Central memory CD4-positive, alpha-beta T cell (primary cell): ENCODE data around the gene STAC.

ENCODE experiments used
- DNase-seq: peaks from one replicate; pipeline ENCODE4 v3.0.0; 2022
- total RNA-seq, 3 experiments: gene quantifications; one replicate each; lab custom pipeline; 2026; lab: John Stamatoyannopoulos, UW

STAC gene, protein sequence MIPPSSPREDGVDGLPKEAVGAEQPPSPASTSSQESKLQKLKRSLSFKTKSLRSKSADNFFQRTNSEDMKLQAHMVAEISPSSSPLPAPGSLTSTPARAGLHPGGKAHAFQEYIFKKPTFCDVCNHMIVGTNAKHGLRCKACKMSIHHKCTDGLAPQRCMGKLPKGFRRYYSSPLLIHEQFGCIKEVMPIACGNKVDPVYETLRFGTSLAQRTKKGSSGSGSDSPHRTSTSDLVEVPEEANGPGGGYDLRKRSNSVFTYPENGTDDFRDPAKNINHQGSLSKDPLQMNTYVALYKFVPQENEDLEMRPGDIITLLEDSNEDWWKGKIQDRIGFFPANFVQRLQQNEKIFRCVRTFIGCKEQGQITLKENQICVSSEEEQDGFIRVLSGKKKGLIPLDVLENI
- 0 reads per million in 3 experiments for total RNA-seq

DNA sequence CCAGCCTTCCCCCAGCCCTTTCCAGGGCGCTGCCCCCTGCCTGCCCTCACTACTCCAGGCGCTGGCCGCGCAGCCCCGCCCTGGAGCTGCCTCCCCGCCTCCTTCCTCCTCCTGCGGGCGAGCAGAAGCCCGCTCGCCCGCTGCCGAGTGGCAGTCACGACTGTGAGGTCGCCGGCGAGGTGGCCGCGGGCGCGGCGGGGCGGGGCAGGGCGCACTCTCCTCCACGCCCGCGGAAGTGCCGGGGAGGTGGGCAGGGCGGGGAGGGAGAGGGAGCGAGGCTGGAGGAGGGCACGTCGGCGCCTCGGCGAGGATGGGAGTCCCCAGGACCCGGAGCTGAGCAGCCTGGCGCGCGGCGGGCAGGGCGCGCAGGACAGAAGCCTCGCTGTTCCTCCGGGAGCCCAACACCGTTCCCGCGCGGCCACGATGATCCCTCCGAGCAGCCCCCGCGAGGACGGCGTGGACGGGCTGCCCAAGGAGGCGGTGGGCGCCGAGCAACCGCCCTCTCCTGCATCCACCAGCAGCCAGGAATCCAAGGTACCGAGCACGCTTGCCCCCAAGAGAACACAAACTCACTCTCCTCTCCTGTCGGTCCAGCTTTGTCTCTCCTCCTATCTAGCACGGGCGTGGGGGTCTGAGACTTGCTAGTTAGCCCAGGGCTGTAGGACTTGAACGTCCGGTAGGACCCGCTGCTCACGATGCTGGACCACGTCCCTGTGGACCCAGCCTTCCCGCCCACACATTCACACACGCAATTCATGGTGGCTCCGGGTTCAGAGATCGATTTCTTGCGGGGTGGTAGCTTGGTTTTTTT is at the start of gene STAC:
Gene STAC, plus strand, starts transcription at position 284 of the 811 bp plus-strand sequence. Its CDS starts 140 bp downstream, at position 424.
- DNase-seq: no peak

DNA sequence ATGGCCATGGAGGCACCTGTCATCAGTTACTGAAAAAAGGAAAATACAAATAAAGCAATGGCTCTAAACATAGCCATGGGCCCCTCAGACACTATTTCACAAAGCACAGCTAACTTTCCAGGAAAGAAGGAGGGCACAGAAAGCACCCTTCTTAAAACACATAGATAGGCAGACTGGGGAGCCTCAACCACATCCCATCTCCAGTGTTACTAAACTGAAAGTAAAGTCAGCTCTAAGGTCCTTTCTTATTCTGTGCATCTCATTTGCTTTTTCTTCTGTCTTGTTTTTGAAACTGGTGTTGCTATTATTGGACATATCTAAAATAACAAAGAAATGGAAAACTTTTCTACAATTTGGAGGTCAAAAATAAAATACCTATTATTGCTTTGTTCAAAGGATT is 48.2 kb upstream of the STAC start:
- DNase-seq: no peak

DNA sequence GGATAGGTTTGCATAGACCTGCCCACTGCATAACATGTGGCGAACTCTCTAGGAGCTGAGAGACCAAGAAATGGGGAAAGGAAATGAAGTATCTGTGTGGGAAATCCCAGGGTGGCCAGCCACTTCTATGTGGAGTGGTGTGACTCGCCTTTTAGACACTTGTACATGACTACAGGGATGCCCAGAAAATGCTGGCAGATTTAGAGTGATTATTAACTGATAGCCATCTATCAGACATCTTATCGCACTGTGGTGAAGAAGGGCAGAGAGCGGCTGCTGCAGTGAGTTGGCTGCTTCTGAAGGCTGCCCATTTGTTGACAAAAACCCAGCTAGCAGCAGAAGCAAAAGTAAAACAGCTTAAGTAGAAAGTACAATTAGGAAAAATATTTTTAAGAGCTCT is 18.1 kb upstream of the STAC start:
- DNase-seq: no peak

DNA sequence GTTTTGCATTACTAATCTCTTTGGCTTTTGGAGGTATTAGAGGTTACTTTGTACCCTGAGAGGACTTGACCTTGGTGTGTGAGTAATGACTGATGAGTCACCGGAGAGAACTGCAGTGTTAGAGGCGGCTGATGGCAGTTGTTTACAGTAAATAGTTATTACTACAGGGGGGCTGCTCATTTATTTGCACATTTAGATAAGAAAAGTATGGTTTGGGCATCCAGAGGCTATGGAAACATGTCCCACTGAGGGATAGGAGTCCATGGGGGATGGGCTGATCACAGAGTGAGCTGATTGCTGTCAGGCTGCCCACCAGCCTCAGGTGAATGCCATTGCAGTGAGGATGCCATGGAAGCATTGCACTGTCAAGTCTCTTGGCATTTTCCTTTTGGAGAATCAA is 17.3 kb upstream of the STAC start:
- DNase-seq: no peak

DNA sequence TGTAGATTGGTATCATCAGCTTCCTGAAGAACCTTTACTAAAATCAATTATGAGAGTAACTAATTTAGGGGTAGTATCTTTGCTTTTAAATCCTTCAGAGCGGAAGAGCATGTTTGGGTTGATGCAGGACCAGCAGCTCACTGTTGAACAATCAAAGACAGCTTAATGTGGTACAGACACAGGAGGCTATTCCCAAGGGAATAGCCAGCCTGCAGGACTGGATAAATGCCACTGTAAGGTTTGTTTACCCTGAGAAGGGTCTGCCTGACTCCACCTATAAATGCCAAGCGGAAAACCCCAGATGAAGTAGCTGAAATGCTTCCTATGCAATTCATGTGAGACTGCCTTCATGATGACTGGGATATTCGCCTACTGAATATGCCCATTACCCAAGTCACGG is 16.0 kb upstream of the STAC start:
- DNase-seq: no peak

DNA sequence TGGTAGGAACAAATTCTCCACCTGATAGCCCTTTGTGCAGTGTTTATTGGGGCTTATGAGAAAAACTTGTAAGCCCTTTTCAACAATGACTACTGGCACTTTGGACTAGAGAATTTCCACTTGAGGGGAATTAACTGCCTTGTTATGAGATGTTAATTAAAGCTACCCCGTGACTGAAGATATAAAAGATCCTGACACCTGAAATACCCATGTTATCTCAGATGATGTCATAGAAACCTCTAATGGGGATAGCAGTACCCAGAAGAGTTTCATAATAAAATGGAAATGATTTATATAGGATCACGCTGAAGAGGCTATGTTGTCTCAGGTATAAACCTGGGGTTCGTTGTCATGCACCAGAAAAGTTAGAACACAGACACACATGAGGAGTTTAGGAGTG is 14.5 kb upstream of the STAC start:
- DNase-seq: no peak

DNA sequence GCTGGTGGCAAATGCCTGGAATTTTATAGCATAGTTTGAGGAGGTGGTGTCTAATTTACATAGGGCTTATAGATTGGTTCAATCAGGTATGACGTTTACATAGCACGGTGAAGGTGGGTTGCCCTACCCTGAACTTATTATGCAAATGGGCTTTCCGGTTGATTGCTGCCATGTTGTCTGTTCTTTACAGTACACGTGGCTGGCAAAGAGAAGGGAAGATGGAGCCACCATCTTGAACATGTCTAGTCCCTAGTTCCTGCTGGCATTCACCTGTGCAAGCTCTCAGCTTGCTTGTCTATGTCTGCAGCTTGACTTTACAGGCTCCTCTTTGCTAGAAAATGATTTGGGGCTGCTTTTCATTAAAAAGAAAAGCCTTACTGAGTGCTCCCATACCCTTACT is 14.0 kb upstream of the STAC start:
- DNase-seq: no peak

DNA sequence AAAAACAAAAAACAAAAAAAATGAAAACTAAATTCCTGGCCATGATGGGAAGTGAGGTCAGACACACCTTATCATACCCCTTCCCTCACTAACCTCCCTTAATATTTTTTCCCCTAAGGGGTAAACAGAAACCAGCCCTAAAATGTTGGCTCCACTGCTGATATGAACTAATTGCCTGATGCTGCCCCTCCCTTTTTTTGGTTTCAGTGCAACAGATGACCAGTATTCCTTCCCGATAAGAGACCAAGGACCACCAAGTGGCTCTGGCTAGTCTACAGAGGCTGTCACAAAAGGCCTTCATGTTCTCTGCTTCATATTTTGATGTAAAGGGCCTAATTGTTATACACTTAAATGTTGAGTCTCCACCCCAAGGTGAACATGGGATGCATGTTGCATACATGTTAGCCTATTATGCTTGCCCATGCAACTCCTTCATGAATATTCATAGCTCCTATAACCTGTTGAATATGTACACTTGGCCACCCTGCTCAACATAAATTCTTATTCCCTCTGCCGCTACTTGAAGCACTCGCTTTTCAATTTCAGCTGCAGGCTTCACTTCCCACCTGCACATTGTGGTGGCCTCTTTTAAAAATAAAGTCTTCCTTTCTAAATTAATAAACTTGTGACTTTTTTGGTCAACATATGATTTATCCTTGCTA is 12.3 kb upstream of the STAC start:
- no peak for DNase-seq

DNA sequence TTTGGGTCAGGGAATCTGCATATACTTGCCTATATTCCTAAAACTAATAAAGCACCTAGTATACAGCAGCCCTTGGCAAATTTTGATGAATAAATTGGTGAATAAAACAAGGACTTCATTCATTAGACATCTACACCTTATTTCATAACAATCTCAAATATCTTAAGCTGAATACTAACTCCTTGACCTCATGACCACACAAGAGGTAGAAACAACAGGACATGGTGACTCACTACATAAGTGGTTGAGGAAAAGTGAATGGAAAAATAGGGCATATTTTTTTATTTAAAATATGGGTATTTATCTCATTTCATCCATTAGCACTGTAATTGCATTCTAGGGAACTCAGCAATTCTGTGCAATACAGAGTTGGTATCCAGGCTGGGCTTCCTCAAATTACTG is 7.8 kb upstream of the STAC start:
- DNase-seq: no peak

DNA sequence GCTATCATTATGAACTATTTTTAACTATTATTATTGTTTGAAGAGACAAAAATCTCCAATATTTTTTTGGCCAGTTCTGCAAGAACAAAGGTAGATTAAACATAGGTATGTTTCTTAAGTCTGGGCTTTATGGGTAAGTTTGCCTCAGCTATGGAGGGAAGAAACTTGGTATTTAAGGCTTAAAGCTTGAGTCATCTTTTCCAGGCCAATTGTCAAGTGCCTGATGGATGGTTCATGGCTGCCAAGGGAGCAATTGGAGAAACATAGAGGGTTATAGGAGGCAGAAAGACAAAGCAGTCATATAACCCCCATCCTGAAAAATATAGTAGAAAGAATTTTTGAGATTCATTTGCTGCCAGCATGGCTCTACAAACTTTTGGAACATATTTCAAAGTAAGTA is 7.2 kb upstream of the STAC start:
- no peak for DNase-seq

DNA sequence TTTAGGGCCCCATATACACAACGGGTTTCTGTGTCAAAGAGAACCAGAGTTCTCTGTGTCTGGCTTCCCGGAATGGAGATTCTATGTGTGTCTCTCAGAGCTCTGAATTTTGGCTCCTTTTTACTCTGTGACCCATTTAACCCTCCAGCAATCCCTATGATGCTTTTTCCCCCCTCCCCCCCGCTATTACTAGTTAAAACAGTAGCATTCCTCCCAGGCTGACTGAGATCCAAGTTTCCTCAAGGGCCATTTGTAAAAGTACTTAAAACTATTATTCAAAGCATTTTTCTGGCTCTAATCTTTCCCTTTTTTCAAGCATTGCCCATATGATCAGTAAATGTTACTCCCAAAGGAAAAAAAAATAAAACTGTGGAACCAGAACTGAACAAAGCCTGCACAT is 6.6 kb upstream of the STAC start:
- no peak for DNase-seq

DNA sequence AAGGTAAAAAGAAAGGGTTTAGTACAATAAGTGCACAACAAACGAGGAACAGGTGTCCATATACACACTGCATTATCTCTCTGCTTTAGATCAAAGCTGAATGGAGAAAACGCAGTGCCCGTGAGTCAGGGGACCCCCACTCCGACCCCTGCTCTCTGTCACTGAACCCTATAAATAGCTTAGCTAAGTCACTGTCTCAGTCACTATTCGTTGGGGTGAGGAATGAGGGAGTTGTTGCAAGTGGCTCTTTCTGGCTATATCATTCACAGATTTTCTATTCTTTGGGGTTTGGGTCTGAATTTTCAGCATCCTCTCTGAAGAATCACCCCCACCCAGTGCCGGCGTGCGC is 458 bp upstream of the STAC start:
- DNase-seq: no peak

DNA sequence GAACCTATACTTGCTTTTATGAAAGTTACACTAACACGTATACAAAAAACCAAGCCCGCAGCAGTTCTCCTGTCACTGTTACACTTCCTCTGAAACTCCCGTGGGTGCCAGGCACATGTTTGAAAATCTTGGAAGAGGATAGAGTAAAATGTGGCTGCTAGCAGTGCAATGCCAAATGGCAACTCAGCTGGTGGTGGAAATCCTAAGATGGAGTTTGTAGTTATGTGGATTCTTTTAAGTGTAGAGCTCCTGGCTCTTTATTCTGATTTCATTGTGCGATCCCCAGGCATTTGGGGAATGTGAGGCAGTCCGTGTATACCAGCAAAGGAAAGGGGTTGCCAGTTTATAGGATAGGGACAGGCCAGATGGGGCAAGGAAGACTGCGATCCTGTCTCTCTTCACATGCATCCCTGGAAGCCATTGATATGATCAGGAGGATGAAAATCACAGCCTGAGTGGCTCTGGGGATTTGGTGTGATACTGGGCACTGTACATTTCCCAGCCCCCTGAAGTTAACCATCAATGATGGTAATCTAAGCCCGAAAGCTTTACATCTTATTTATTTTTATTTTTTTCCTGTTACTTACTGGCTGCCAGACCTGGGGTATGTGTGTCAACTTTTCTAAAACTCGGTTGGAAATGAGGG is 1.1 kb downstream of the STAC start:
- no peak for DNase-seq

DNA sequence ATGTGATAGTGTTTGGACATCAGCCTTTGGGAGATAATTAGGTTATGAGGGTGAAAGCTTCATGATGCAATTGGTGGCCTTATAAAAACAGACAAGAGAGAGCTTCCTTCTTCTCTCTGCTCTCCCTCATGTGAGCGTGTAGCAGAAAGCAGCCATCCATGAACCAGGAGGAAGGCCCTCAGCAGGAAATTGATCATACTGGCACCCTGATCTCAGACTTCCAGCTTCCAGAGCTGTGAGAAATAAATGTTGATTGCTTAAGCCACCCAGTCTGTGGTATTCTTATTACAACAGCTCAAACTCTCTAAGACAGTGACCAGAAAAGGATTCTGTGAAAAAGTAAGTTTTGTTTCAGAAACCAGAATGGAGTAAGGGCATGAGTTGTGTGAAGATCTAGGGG is 13.3 kb downstream of the STAC start:
- no peak for DNase-seq

DNA sequence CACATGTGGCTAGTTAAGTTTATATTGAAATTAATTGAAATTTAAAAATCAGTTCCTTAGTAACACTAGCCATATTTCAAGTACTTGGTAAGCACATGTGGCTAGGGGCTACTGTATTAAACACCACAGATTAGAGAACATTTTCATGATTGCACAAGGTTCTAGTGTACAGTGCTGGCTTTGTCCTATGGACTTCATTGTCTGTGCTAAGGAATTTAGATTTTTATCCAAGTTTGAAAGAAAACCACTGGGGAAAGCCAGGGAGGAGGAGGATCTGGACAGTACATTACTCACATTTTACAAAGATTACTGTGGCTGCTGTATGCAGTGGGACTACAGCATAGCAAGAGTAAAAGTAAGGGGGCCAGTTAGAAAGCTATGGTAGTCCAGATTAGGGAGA is 13.9 kb downstream of the STAC start:
- DNase-seq: no peak

DNA sequence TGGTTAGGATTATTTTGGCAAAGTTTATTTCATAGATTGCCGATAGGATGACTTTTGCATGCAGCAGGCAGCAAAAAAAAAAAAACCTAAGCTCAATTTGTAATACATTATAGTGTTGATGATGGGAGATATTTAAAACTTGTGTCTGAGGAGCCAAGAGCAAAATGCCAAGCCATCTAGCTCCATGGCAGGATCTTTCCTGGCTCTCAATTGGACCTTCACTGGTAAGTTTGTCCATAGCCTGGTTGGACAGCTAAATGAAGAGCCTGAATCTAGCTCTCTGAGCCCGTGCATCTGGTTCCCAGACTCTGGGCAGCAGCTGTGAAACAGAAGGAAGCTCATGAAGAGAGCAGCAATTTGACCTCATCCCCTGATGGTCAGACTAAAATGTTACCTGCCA is 17.5 kb downstream of the STAC start:
- DNase-seq: no peak

DNA sequence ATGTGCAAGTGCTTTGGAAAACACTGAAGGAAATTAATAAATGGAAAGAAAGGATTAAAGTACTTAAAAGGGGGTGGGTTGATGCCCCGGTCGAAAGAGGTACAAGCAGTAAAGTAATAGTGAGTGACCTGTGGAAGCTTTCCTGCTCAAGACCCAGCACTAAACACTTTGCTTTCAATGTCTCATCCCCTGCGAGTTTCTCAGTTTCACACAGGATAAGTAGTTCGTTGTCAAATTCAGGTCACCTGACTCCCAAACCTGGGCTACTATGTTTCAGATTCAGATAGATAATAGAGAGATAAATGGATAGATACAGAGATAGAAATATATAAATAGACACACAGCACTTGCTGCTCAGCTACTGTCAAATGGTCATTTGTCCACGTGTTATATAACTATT is 19.6 kb downstream of the STAC start:
- DNase-seq: no peak

DNA sequence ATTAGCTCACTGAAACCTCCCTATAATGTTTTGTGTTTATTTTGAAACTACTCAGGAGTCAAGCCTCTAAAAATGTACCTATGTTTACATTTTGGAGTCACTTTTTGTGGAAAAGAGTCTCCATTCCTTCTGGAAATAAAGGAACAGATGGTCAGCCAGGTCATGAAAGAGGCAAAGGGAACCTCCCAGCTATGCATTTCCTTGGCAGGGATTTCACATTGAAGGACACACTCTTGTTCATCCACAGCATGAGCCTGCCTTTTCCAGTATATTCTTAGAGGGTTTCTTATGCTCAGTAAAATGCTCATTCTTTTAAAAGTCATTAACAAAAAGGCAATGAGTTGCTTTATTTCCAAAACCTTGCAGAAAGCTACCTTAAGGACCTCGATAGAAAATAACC is 20.8 kb downstream of the STAC start:
- no peak for DNase-seq

DNA sequence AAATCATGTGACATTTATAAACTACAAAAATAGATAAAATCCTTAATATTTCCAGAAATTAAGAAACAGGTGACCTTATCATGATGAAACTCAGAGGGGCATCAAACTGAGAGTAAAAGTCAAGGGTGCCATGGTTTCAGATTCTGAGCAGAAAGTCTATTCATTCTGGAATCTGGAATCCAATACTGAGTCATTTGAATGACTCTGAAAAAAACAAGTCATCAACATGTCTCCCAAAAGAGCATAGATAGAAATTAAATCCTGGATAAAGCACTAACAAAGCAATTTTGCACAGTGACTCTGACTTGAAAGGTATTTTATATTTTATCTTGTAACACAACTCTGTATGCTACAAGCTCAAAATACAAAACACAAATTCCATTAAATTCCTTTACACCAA is 23.4 kb downstream of the STAC start:
- no peak for DNase-seq

DNA sequence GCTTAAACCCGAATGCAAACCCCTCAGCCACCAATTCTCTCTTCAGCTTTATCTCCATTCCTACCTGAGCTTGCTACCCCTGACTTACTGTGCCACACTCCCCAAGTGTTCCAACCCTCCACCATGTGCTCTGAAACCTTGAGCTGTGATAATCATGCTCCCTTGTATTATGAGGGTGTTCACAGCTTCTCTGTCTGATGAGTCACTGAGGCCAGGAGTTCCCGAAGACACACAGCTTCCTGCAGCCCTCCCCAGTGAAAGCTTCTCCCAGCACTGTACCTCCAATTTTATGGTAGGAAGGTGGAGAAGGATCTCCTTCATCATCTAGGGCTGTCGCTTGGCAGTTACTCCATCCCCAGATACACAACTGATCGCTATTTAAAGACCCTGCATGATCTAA is 24.9 kb downstream of the STAC start:
- DNase-seq: no peak

DNA sequence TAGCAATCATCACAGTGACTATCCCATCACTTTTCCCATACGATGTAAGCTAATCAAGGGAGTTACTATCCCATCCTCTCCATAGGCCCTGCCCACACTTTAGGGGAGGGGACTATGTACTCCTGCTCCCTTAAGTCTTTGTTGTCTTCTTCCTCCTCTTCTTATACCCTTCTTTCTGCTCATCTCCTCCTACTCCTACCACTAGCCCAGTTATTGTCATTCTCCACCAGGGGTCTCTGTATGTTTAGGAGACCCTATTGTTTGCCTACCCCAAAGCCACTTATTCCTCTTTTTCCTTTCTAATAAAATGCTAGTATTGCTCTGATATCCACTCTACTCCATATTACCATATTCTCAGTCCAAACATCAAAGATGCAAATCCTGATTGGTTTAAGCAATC is 27.8 kb downstream of the STAC start:
- DNase-seq: no peak

DNA sequence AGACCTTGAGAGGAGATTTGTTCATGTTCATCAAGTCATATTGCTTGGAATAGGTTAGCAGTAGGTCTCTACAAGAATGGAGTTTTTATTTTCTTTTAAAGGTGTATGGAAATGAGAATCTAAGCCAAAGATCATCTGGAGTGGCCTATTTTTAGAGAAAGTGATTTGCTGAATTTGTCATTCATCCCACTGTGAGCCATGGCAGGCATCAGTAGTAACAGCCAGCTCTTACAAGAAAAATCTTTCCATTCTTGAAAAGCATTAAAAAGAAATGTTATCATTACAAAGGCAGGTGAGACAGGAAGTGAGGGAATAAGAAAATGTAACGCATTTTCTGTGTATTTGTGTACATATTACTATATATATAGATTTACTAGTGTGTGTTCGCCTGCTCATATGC is 29.6 kb downstream of the STAC start:
- DNase-seq: no peak

DNA sequence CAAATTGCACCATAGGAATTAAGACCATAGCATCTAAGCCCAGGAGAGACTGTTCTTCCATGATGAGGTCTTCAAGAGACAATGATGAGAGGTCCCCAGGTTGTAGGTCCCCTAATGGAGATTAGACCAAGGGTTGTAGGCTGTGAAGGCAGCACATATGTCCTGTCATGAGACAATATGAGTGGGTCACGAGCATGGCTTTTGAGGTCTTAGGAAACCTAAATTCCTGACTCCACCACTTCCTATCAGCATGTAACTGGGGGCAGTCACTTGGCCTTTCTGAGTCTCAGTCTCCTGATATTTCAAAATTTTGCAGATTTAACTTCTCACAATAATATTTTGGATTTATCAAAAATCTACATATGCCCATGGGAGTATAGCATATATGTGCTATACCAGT is 31.3 kb downstream of the STAC start:
- DNase-seq: no peak
